GM18517 (cell line): Measurements from ENCODE around the gene CLEC2D.
"Not testable (repeated sequence)": the region's sequence is repeated elsewhere in the genome, so short reads cannot be mapped to it uniquely, and the experiment has no call there.

Source experiments
- ATAC-seq: cut with Tn5 transposase; IDR thresholded peaks from one replicate; pipeline ENCODE4 v1.9.1; 2021; ENCODE audit warnings: mild to moderate bottlenecking, moderate library complexity; ENCODE audit not compliant: unreplicated experiment

The CLEC2D gene

GRCh38 chr12:9725213-9725870, 55.8 kb downstream of the CLEC2D start:
- no peak for ATAC-seq

GRCh38 chr12:9727813-9728212, 58.3 kb downstream of the CLEC2D start:
- no peak for ATAC-seq

GRCh38 chr12:9729082-9729481, 59.6 kb downstream of the CLEC2D start:
- no peak for ATAC-seq

- ATAC-seq: no peak
Observed at GRCh38 chr12:9730011-9730410, 60.5 kb downstream of the CLEC2D start.

- ATAC-seq: no peak
Observed at GRCh38 chr12:9730591-9730990, 61.1 kb downstream of the CLEC2D start.

- ATAC-seq: no peak
Observed at GRCh38 chr12:9731393-9731792, 61.9 kb downstream of the CLEC2D start.

GRCh38 chr12:9731797-9732196, 62.3 kb downstream of the CLEC2D start:
- ATAC-seq: peak; percentile 38

- peak; percentile 35 for ATAC-seq
Observed at GRCh38 chr12:9732921-9733461, 63.5 kb downstream of the CLEC2D start, which contains the start of gene CLECL1. Gene CLECL1 (minus strand): TSS chr12:9733097.

GRCh38 chr12:9735601-9736000, 66.1 kb downstream of the CLEC2D start:
- ATAC-seq: no peak

- ATAC-seq: no peak
Observed at GRCh38 chr12:9736936-9737705, 67.6 kb downstream of the CLEC2D start.

- ATAC-seq: not testable (repeated sequence)
Observed at GRCh38 chr12:9738905-9739304, 69.4 kb downstream of the CLEC2D start.

- ATAC-seq: not testable (repeated sequence)
Observed at GRCh38 chr12:9739404-9740105, 70.0 kb downstream of the CLEC2D start.

- ATAC-seq: no peak
Observed at GRCh38 chr12:9740106-9740750, 70.7 kb downstream of the CLEC2D start.

GRCh38 chr12:9741726-9742125, 72.2 kb downstream of the CLEC2D start:
- peak; percentile 76 for ATAC-seq

- ATAC-seq: no peak
Observed at GRCh38 chr12:9742661-9743060, 73.1 kb downstream of the CLEC2D start.

GRCh38 chr12:9745199-9745598, 75.7 kb downstream of the CLEC2D start:
- no peak for ATAC-seq
